ENCODE data around the gene PLOD1.

GRCh38 chr1:12006167-12006921 lies 71.8 kb downstream of the PLOD1 start:
- TF ChIP-seq CTCF (IDR thresholded peaks at IDR 0.05; ENCODE audit: poor library complexity, severe bottlenecking) (no peak), MXI1 (conservative IDR thresholded peaks at IDR 0.05; ENCODE audit: poor library complexity, severe bottlenecking) (no peak), RAD21 (conservative IDR thresholded peaks at IDR 0.05) (no peak)
